GM12892 (cell line): ENCODE data around the gene PNRC2.

Source experiments
- POLR2A ChIP-seq: IDR thresholded peaks from 2 replicates; pipeline ENCODE4 v1.6.1; 2011; ENCODE audit warnings: low read depth, low read length, control low read depth
- TAF1 ChIP-seq: IDR thresholded peaks from 2 replicates; pipeline ENCODE4 v1.6.1; 2011; ENCODE audit warnings: low read depth, mild to moderate bottlenecking, control low read depth, low read length, borderline replicate concordance

GRCh38 chr1:23953020-23953419 is 6.6 kb upstream of the PNRC2 start:
- TF ChIP-seq POLR2A: no peak
- TF ChIP-seq TAF1: no peak
